ENCODE data around the gene EWSR1.

Gene EWSR1

GRCh38 chr22:29306835-29307595 lies 38.9 kb downstream of the EWSR1 start:
- no peak for DNase-seq (ENCODE audit: low read depth)

GRCh38 chr22:29307596-29308147 lies 39.6 kb downstream of the EWSR1 start:
- no peak for DNase-seq (ENCODE audit: low read depth)

- DNase-seq (ENCODE audit: low read depth): no peak
Observed at GRCh38 chr22:29308148-29308790, 40.2 kb downstream of the EWSR1 start.

DNA sequence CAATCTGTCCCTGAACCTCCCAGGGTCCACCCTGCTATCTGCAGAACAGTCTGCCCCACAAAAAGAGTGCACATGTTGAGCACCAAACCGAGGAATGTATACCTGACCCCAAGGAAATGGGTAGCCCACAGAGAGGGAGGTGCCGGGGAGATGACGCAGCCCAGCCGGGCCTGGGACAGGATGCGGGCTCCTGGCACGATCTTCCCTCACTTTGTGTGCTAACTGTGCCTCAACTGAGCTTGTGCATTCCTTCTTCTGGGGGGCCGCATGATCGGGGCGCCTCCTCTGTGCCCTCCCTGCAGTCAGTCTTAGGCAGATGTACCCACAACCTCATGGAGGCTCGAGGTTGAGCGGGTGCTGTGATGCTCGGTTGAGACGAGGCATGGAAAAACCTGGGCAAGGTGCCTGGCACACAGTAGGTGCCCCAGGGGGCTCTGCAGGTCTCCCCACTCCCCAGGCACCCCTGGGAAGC lies 40.8 kb downstream of the EWSR1 start:
- no peak for DNase-seq (ENCODE audit: low read depth)

GRCh38 chr22:29309332-29310064 lies 41.4 kb downstream of the EWSR1 start:
- DNase-seq (ENCODE audit: low read depth): no peak

GRCh38 chr22:29310065-29310862 lies 42.2 kb downstream of the EWSR1 start:
- DNase-seq (ENCODE audit: low read depth): no peak

GRCh38 chr22:29310863-29311339 lies 42.8 kb downstream of the EWSR1 start:
- DNase-seq (ENCODE audit: low read depth): peak; percentile 44

GRCh38 chr22:29311464-29312217 lies 43.6 kb downstream of the EWSR1 start:
- DNase-seq (ENCODE audit: low read depth): no peak

GRCh38 chr22:29312218-29313125 lies 44.4 kb downstream of the EWSR1 start:
- DNase-seq (ENCODE audit: low read depth): no peak

- DNase-seq (ENCODE audit: low read depth): no peak
Observed at GRCh38 chr22:29313126-29313575, 45.1 kb downstream of the EWSR1 start.

- no peak for DNase-seq (ENCODE audit: low read depth)
Observed at GRCh38 chr22:29313576-29314466, 45.8 kb downstream of the EWSR1 start.

DNA sequence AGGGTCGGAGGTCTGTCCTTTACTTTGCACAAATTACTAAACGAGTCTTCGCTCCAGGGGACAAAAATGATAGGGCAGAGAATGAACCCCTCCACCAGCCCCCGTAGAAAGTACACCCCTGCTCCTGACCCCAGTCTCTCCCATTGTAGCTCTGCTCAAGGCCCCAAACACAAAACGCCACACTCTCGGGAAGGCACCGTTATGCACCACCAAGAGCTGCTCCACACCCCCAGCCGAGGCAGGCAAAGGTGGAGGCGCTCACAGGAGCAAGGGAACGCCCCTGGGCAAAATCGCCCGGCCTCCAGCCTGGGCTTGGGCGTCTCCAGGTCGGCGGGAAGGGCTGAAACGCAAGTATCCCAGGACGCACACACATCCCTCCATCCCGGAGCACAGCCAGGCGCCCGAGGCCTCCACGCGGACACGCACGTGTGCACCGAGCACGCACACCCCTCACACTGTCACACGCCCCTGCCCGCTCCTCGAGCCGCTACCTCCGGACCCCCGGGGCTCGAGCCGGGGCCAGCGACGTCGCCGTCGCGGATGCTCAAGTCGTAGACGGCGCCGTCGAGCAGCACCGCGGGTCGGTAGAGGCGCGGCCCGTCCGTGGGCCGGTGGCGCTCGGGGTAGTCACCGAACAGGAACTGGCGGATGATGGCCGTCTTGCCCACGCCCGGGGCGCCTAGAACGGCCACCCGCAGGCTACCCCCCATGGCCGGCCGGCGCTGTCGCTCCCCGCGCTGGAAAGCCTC lies 46.6 kb downstream of the EWSR1 start:
- no peak for DNase-seq (ENCODE audit: low read depth)

GRCh38 chr22:29315286-29316140 lies 47.4 kb downstream of the EWSR1 start, which contains the start of gene RASL10A:
Gene RASL10A, minus strand, starts transcription at chr22:29315697. Its CDS starts 451 bp downstream, at chr22:29315246.
- no peak for DNase-seq (ENCODE audit: low read depth)

- DNase-seq (ENCODE audit: low read depth): no peak
Observed at GRCh38 chr22:29316141-29316828, 48.2 kb downstream of the EWSR1 start.

DNA sequence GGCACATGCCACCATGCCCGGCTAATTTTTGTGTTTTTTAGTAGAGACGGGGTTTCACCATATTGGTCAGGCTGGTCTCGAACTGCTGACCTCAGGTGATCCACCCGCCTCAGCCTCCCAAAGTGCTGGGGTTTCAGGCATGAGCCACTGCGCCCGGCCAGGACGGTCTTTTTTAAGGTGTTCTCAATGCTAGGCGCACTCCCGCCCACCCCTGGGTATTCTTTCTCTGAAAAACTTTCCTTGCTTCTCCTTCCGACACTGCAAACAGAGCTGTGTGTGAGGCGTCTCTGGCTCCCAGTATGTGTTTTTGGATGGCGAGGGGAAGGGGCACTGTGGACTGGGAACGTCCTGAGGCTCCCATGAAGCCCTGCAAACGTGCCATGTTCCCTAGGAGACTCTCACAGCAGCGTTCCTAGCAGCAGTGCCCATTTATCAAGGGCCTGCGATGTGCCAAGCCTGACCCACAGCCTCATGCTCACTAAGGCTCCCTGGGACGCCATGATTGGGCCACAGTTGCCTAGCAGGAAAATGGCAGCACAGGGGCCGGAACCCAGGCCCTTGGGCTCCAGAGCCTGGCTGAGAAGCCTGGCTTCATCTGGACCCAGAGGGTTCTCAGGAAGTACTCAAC lies 49.9 kb downstream of the EWSR1 start:
- no peak for DNase-seq (ENCODE audit: low read depth)

DNA sequence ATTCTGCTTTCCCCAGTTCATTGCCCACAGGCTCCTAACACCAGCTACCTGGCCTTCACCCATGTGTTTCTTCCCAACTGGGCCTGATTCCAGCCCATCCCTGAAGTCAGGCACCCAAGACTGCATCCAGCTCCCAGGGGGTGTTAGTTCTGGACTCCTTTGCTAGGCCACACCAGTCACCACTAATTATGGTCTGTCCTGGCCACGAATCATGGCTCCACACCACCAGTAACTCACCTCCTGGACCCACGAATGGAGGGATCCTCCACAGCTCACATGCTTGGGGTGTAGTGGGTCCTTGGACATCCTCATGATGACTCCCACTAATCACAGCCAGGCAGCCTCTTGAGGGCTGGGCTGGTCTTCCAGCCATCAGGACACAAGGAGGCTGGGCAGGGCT lies 51.0 kb downstream of the EWSR1 start:
- no peak for DNase-seq (ENCODE audit: low read depth)
